ENCODE results near the gene OVAAL.

The OVAAL gene

DNA sequence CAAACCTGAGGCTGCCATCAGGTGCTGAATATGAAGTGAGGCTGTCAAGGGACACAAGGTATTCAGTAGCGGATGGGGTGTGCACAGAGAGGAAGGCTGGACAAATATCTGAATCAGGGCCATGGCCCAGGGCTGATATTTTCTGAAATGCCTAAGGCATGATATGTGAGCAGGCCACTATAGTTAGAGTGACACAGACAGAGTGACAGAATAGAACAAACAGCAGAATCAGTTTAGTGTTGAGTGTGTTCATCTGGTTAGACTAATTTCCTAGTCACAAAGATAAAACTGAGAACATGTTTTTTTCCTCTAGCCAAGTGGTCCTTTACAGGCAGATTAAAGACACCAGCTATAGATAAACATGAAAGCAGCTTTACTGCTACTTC lies 3.9 kb downstream of the OVAAL start:
- DNase-seq (ENCODE audit: low read depth) = no peak
- H3K4me3 ChIP-seq (ENCODE audit: low read depth, low read length) = no peak overlapping the region
- TF ChIP-seq, protein P1, sequence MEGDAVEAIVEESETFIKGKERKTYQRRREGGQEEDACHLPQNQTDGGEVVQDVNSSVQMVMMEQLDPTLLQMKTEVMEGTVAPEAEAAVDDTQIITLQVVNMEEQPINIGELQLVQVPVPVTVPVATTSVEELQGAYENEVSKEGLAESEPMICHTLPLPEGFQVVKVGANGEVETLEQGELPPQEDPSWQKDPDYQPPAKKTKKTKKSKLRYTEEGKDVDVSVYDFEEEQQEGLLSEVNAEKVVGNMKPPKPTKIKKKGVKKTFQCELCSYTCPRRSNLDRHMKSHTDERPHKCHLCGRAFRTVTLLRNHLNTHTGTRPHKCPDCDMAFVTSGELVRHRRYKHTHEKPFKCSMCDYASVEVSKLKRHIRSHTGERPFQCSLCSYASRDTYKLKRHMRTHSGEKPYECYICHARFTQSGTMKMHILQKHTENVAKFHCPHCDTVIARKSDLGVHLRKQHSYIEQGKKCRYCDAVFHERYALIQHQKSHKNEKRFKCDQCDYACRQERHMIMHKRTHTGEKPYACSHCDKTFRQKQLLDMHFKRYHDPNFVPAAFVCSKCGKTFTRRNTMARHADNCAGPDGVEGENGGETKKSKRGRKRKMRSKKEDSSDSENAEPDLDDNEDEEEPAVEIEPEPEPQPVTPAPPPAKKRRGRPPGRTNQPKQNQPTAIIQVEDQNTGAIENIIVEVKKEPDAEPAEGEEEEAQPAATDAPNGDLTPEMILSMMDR (conservative IDR thresholded peaks at IDR 0.05; ENCODE audit: low read depth, low read length) = no peak

DNA sequence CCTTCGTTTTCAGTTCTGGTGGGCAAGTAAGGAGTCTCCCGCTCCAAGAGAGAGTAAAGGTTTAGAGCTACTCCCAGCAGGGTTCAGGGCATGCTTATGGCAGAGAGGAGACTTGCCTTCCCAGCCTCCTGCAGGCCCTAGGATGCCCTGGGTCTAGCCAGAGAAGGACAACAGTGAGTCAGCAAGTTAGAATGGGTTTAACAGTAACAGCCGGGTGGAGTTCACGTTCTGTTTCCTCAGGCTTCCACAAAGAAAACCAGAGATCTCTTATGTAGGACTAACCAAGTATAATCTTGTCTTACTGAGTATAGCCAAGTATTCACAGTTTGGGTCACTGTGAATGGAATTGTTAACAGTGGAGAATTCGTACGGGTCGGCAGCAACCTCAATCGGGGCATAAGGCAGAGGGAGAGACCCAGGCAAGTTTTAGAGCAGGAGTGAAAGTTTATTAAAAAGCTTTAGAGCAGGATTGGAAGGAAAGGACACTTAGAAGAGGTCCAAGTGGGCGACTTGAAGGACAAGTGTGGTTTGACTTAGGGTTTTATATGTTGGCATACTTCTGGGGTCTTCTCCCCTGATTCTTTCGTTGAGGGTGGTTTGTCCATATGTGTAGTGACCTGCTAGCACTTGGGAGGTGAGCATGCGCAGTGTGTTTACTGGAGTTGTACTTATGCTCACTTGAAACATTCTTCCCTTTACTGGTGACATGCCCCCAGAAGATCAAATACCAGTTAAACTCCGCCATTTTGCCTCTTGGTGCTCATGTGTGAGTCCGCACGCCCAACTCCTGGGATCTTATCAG lies 4.5 kb downstream of the OVAAL start:
- no peak overlapping the region for H3K4me3 ChIP-seq (ENCODE audit: low read depth, low read length)
- DNase-seq (ENCODE audit: low read depth) = peak; percentile 74
- TF ChIP-seq, protein P1 (conservative IDR thresholded peaks at IDR 0.05; ENCODE audit: low read depth, low read length) = no peak

DNA sequence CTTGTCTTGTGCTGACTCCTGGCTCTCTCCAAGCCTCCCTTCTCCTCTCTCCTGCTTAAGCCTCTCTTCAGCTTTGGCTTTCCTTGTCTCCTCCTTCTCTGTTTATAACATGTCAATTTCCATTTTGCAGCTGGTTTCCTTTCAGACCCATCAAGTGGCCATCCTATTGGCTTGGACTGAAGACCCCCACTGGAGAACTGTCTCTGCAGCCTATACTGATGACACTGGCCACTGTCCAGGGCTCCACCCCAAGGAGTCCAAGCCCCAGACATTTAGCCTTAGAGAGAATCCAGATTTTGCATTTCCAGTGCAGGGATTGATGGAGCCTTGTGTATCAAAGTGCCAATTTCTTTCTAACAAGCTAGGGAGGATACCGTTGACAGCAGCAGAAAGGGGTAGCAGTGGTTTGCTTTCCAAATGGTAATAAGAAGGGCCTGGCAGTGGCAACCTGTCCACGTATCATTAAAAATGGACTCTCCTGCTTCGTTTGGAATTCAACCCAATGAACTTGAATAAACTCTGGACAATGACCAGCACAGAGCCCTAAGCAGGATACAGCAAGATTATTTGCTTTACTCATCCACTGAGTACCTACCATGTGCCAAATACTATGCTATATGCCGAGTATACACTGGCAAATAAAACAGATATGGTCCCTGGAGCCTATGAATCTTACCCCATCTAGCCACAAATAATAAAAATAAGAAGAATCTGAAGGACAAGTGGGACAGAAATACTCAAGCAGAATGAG lies 6.5 kb downstream of the OVAAL start:
- no peak for DNase-seq (ENCODE audit: low read depth)
- TF ChIP-seq, protein P1 (conservative IDR thresholded peaks at IDR 0.05; ENCODE audit: low read depth, low read length) = no peak
- no peak overlapping the region for H3K4me3 ChIP-seq (ENCODE audit: low read depth, low read length)

DNA sequence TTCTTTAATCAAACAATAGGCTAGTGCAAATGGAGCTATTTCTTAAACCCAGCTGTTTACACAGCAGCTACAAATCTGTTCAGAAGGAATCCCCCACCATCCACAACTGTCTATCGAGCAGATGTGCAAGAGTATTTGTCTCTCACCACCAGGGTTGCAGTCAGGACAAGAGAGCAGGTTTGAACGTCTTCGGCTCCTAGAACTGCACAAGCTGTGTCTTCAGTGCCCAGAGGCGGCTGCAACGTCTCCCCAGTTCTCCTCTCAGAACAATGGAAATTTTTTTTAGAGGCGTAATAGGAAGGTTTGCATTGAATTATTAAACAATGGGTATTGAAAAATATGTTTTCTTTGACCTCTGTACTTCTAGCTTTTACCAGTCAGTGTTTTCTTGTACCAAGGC lies 7.3 kb downstream of the OVAAL start:
- no peak for DNase-seq (ENCODE audit: low read depth)
- TF ChIP-seq, protein P1 (conservative IDR thresholded peaks at IDR 0.05; ENCODE audit: low read depth, low read length) = no peak
- H3K4me3 ChIP-seq (ENCODE audit: low read depth, low read length) = no peak overlapping the region

DNA sequence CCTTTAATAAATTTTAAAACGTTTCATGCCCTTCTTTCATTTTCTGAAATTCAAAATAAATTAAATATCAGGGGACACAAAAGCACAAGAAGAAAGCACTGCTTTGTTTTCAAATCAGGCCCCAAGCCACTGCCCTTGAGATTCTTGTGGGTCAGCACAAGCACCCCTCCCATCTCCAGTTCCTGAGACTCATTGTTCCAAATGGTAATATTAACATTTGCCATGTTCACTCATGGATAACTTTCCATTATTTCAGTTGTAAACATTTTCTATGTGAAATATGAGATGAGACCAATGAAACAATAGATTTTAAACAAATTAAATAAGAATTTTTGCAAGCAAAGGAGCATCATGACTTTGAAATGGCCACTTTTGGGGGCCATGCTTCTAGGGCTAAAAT lies 7.7 kb downstream of the OVAAL start:
- H3K4me3 ChIP-seq (ENCODE audit: low read depth, low read length) = no peak overlapping the region
- DNase-seq (ENCODE audit: low read depth) = no peak
- TF ChIP-seq, protein P1 (conservative IDR thresholded peaks at IDR 0.05; ENCODE audit: low read depth, low read length) = no peak

DNA sequence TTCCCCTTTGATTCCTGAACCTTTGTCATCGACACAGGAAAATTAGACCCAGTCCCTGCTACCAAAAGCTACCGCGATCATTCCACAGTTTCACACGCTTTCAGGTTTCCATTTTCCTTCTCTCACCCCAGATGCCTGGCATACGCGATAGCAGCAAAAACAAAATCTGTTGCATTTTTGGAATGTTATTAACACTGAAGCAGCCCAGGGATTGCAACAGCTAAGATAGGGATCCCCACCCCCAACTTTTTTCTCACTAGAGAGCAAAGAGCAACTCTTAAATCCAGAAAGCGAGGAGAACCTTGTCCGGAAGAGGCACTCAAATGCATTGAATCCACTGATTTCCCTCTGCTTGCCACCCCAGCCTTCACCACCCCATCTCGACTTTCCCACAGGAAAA lies 8.9 kb downstream of the OVAAL start:
- TF ChIP-seq, protein P1 (conservative IDR thresholded peaks at IDR 0.05; ENCODE audit: low read depth, low read length) = no peak
- H3K4me3 ChIP-seq (ENCODE audit: low read depth, low read length) = no peak overlapping the region
- no peak for DNase-seq (ENCODE audit: low read depth)

Data from choroid plexus epithelial cell (primary cell).